Thyroid gland (tissue), 4 donors: ENCODE data around the gene CEP83.

Experiments used
- CTCF ChIP-seq, 6 experiments: fragments of 200-600 bp in 3 of 6; fragments of 450-650 bp in 3 of 6; sonication (generic) in 3 of 6; IDR thresholded peaks; one replicate each; pipeline ENCODE4 v1.5.1; 2016 to 2019; ENCODE audit warnings: antibody characterized with exemption in 6 of 6, mild to moderate bottlenecking in 2 of 6, inconsistent platforms in 1 of 6, moderate library complexity in 1 of 6
- POLR2A ChIP-seq, 2 donors: fragments of 450-650 bp; IDR thresholded peaks; one replicate each; pipeline ENCODE4 v1.6.1; 2017; ENCODE audit warnings: antibody characterized with exemption in 2 of 2, mild to moderate bottlenecking in 2 of 2, moderate library complexity in 1 of 2

GRCh38 chr12:94299846-94300245 is 159.8 kb downstream of the CEP83 start:
- TF ChIP-seq CTCF (IDR thresholded peaks at IDR 0.05) (no peak), POLR2A (IDR thresholded peaks at IDR 0.05) (no peak)
